NCI-H2107 treated with DMSO at 0.1 percent for 48 hours (cell line): Measurements from ENCODE around the gene MPP1.

Experiments
- DNase-seq: peaks from one replicate; lab custom pipeline; 2025; ENCODE audit not compliant: unreplicated experiment; lab: John Stamatoyannopoulos, UW

MPP1 gene

GRCh38 chrX:154775419-154776349 lies 29.6 kb downstream of the MPP1 start:
- no peak for DNase-seq

- DNase-seq = no peak
Measured at GRCh38 chrX:154774622-154775021, 30.7 kb downstream of the MPP1 start.

GRCh38 chrX:154762537-154763296 lies 42.6 kb downstream of the MPP1 start, which contains the start of gene DKC1:
DKC1 (plus strand) TSS chrX:154762864; CDS start chrX:154762966, 102 bp downstream.
- DNase-seq = peak; percentile 96

- DNase-seq = peak; percentile 41
Measured at GRCh38 chrX:154761977-154762536, 43.2 kb downstream of the MPP1 start.

GRCh38 chrX:154758696-154759095 lies 46.6 kb downstream of the MPP1 start:
- DNase-seq = no peak

DNA sequence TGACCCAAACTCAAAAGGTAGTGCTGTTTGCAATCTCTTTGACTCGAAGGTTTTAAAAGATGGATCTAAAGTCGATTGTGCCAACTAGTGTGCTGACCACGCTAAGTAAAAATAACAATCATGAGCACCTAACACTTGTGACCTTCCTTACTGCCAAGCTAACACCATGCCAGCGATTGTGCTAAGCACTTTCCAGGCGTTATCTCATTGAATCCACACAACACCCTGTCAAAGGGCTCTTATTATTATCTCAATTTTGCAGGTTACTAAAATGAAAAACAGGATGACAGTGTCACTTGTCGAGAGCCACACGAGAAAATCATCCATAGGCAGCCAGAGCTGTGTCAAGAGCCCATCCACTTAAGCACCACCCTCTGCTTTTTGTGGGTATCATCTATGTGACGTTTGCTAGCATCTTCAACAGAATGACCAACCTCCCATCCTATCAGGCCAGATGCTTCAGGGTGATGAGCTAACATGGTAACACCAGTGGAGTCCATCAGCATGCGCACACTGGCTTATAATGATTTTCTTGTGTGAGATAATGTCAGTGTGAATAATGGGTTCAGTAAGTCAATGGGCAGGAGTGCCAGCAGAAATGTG lies 53.5 kb downstream of the MPP1 start:
- DNase-seq = no peak

- DNase-seq = no peak
Measured at GRCh38 chrX:154751203-154751668, 54.0 kb downstream of the MPP1 start.

GRCh38 chrX:154750301-154751202 lies 54.7 kb downstream of the MPP1 start, which contains the start of gene GAB3:
GAB3 (minus strand) TSS chrX:154751077; CDS start chrX:154751025, 52 bp downstream.
- DNase-seq = peak; percentile 21

DNA sequence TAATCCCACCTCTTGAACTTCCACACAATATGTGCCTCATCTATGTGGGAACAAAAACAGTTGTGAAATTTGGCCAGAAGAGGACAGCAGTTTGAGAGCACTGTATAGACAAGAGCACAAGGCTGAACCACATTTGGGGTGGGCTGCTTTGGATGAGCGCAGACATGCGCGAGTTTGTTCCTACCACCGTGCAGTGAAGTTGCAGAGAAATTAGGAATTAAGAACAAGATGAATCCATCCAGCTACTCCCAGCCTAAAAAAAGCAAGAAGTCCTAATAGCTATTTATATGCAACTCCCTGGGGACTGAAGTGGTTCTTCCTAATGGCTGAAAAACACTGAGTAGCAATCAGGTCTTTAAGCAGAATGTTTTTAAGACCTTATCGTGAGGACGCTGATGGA lies 55.4 kb downstream of the MPP1 start:
- DNase-seq = no peak

GRCh38 chrX:154748712-154749339 lies 56.5 kb downstream of the MPP1 start:
- DNase-seq = peak; percentile 71

- DNase-seq = no peak
Measured at GRCh38 chrX:154742613-154743012, 62.7 kb downstream of the MPP1 start.

GRCh38 chrX:154739952-154740465 lies 65.3 kb downstream of the MPP1 start:
- DNase-seq = no peak

DNA sequence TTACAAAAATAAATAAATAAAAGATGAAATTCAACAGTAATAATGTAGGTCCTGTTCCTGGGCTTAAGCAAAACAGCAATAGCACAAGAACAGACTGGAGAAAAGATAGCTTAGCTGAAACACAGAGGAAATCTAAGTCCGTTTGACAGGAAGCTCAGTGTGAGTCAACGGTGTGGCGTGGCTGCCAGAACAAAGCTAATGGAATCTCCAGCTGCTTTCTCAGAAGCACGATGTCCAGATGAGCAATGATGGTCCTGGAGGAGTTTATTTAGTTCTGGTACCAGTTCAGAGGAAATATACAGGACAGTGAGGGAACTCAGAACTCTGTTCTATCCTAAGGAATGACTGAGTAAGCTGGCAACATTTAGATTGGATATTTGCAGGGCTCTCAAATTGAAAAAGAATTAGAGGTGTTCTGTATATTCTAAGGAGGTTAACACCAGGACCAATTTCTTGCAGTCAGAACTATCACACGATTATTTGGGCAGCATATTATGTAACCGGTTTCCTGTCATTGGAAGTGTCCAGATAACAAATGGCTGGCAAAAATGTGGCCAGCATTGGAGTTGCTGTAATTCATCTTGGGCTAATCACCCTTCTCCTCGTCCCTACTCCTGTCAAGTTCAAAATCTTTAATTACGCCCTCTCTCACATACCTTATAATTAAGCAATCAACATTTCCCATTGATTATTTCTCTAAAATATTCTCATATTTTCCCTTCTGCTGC lies 67.1 kb downstream of the MPP1 start:
- no peak for DNase-seq

GRCh38 chrX:154737136-154737535 lies 68.1 kb downstream of the MPP1 start:
- no peak for DNase-seq

GRCh38 chrX:154735695-154736393 lies 69.4 kb downstream of the MPP1 start:
- DNase-seq = no peak

DNA sequence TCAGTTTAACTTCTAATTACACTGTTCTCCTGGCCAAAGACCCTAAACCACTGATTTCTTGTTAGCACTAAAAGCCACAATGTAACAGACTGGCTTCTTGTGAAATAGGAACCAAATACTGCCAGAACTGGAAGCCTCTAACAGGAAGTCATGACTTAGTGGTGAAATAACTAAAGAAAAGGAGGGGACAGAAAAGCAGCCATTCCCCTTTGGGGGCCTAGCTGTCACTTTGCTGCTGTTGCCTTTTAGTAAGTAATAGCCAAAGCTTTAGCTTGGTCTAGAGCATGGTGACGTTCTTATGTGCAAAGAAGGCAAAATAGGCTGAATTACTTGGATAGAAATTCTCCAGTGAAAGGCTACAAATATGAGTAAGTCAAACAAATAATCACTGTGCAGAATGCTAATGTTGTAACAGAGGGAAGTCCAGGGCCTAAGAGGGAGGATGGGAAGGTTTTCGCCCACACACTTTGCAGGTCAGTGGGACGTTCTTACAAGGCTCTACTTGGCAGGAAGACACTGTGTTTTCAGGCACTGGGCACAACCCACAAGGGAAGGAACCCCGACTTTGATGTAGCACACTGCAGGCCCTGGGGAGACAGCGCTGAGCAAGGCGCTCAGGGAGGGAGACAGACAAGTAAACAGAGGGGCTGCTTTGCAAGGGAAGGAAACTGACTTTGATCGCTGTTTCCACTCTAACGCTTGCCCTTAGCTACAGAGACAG lies 71.1 kb downstream of the MPP1 start:
- no peak for DNase-seq

- no peak for DNase-seq
Measured at GRCh38 chrX:154733066-154733425, 72.2 kb downstream of the MPP1 start.
